Measurements from ENCODE around the gene PRKAR2A.
A peak's percentile ranks its signal among the peaks of the same experiment; 100 is the strongest.

PRKAR2A gene

GRCh38 chr3:48847504-48848423, at the start of gene PRKAR2A:
PRKAR2A (minus strand) TSS chr3:48847874; CDS start chr3:48847596, 278 bp downstream.
- peak; percentile 96 for DNase-seq (ENCODE audit: low spot score)

- DNase-seq (ENCODE audit: low spot score), result no peak
These were observed 49.3 kb upstream of the PRKAR2A start for GRCh38 chr3:48896936-48897335.

GRCh38 chr3:48894516-48894915, 46.8 kb upstream of the PRKAR2A start:
- no peak for DNase-seq (ENCODE audit: low spot score)

GRCh38 chr3:48891606-48892005, 43.9 kb upstream of the PRKAR2A start:
- no peak for DNase-seq (ENCODE audit: low spot score)

- no peak for DNase-seq (ENCODE audit: low spot score)
These were observed 38.1 kb upstream of the PRKAR2A start for GRCh38 chr3:48885753-48886152.

- no peak for DNase-seq (ENCODE audit: low spot score)
These were observed 34.0 kb upstream of the PRKAR2A start for GRCh38 chr3:48881652-48882114.

- DNase-seq (ENCODE audit: low spot score), result no peak
These were observed 33.3 kb upstream of the PRKAR2A start for GRCh38 chr3:48881006-48881405.

- DNase-seq (ENCODE audit: low spot score), result no peak
These were observed 32.3 kb upstream of the PRKAR2A start for GRCh38 chr3:48879994-48880377.

GRCh38 chr3:48879307-48879993, 31.8 kb upstream of the PRKAR2A start:
- no peak for DNase-seq (ENCODE audit: low spot score)

GRCh38 chr3:48877671-48878070, 30.0 kb upstream of the PRKAR2A start:
- no peak for DNase-seq (ENCODE audit: low spot score)

- no peak for DNase-seq (ENCODE audit: low spot score)
These were observed 15.4 kb upstream of the PRKAR2A start for GRCh38 chr3:48863122-48863521.

GRCh38 chr3:48859206-48859605, 11.5 kb upstream of the PRKAR2A start:
- DNase-seq (ENCODE audit: low spot score), result no peak

GRCh38 chr3:48858709-48859108, 11.0 kb upstream of the PRKAR2A start:
- DNase-seq (ENCODE audit: low spot score), result no peak

- DNase-seq (ENCODE audit: low spot score), result no peak
These were observed 10.0 kb upstream of the PRKAR2A start for GRCh38 chr3:48857641-48858040.

GRCh38 chr3:48856469-48856868, 8.8 kb upstream of the PRKAR2A start:
- DNase-seq (ENCODE audit: low spot score), result no peak

- DNase-seq (ENCODE audit: low spot score), result no peak
These were observed 8.2 kb upstream of the PRKAR2A start for GRCh38 chr3:48855681-48856447.

GRCh38 chr3:48852151-48852550, 4.5 kb upstream of the PRKAR2A start:
- DNase-seq (ENCODE audit: low spot score), result no peak

- no peak for DNase-seq (ENCODE audit: low spot score)
These were observed 3.7 kb upstream of the PRKAR2A start for GRCh38 chr3:48851407-48851806.

GRCh38 chr3:48848816-48849515, 1.3 kb upstream of the PRKAR2A start:
- no peak for DNase-seq (ENCODE audit: low spot score)

GRCh38 chr3:48847053-48847503, 596 bp downstream of the PRKAR2A start:
- DNase-seq (ENCODE audit: low spot score), result peak; percentile 45

- DNase-seq (ENCODE audit: low spot score), result peak; percentile 35
These were observed 2.5 kb downstream of the PRKAR2A start for GRCh38 chr3:48845170-48845569.

- no peak for DNase-seq (ENCODE audit: low spot score)
These were observed 10.5 kb downstream of the PRKAR2A start for GRCh38 chr3:48837163-48837562.

Data from COLO829 (cell line).